Measurements from ENCODE around the gene FOXF1.

Gene FOXF1

DNA sequence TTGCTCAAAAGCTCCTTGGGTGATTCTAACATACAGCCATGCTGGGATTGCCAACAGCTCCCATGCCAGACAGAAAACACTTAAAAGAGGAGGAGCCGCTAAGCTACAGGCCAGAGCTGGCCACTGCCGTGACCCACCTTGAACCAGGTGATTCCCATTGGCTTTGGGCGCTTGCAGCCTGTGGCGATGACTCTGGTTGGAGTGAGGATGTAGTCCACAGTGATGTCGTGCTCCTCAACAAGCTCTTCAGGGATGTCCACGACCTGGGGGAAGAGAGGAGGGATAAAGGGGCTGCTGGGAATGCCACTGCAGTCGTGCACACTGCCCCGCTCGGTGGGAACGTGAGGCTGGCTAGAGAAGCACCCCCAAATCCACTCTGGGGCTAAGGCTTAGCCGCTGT lies 31.2 kb downstream of the FOXF1 start:
- H3K27ac ChIP-seq = no peak overlapping the region
- TF ChIP-seq ZFX (IDR thresholded peaks at IDR 0.05; ENCODE audit: borderline replicate concordance) = no peak
- TF ChIP-seq, protein P1, sequence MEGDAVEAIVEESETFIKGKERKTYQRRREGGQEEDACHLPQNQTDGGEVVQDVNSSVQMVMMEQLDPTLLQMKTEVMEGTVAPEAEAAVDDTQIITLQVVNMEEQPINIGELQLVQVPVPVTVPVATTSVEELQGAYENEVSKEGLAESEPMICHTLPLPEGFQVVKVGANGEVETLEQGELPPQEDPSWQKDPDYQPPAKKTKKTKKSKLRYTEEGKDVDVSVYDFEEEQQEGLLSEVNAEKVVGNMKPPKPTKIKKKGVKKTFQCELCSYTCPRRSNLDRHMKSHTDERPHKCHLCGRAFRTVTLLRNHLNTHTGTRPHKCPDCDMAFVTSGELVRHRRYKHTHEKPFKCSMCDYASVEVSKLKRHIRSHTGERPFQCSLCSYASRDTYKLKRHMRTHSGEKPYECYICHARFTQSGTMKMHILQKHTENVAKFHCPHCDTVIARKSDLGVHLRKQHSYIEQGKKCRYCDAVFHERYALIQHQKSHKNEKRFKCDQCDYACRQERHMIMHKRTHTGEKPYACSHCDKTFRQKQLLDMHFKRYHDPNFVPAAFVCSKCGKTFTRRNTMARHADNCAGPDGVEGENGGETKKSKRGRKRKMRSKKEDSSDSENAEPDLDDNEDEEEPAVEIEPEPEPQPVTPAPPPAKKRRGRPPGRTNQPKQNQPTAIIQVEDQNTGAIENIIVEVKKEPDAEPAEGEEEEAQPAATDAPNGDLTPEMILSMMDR (IDR thresholded peaks at IDR 0.05) = no peak

DNA sequence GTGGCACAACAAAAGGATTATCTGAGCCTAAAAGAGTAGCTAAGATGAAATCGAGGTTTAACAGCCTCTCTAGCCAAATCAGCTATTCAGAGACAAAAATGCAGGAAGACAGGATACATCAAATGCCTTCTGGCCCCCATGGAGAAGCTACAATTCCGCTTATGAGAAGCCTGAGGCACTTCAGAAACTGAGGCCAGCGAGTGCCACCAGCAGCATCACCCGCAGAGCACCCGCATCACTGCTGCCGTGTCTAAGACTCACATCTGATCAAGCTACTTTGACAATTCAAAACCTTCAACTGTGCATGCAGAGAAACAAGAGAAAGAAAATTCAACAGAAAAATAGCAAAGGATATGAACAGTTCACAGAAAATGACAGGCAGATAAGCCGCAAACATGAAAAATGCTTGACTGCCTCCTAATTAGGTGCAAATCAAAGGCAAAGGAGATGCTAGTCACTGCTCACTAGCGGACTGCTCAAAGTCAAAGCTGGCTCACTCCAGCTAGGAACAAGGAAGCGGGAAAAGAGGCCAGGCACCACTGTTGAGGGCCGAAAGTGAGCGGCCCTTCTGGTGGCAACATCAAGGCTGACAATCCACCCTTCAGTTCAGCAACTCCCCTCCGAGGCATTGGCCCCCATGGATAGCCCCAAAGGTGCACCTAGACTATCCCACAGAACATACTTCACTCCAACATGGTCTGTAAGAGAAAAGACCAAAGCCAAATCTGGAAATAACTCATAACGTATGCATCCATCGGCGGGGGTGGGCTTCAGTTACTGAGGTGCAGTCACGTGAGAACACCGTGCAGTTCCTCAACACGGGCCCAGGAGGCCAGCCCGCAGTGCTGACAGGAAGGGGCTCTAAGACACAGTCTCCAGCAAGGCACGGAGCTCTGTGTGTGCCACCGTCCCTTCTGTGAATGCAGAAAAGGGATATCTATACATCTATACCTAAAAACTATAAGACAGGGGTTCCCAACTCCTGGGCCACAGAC lies 32.7 kb downstream of the FOXF1 start:
- no peak overlapping the region for H3K27ac ChIP-seq
- TF ChIP-seq ZFX (IDR thresholded peaks at IDR 0.05; ENCODE audit: borderline replicate concordance) = no peak
- TF ChIP-seq, protein P1 (IDR thresholded peaks at IDR 0.05) = no peak

DNA sequence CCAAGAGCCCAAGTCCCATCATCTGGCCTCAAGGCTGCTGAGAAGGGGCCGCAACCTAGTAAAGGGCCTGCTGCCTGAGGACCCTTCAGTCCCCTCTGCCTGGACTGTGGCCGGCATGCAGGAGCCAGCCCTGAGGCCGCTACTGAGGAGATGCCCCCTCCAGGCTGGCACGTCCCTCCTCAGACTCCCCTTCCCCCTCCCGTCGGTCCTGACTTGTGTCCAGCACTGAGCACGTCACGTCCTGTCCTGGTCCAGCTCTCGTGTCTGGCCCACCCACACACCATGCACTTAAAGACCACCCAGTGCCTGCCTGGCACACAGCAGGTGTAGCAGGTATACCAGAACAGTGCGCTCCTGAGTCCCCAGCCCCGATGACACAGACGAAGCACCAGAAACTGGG lies 35.2 kb downstream of the FOXF1 start:
- H3K27ac ChIP-seq = no peak overlapping the region
- no peak for TF ChIP-seq ZFX (IDR thresholded peaks at IDR 0.05; ENCODE audit: borderline replicate concordance)
- TF ChIP-seq, protein P1 (IDR thresholded peaks at IDR 0.05) = no peak

DNA sequence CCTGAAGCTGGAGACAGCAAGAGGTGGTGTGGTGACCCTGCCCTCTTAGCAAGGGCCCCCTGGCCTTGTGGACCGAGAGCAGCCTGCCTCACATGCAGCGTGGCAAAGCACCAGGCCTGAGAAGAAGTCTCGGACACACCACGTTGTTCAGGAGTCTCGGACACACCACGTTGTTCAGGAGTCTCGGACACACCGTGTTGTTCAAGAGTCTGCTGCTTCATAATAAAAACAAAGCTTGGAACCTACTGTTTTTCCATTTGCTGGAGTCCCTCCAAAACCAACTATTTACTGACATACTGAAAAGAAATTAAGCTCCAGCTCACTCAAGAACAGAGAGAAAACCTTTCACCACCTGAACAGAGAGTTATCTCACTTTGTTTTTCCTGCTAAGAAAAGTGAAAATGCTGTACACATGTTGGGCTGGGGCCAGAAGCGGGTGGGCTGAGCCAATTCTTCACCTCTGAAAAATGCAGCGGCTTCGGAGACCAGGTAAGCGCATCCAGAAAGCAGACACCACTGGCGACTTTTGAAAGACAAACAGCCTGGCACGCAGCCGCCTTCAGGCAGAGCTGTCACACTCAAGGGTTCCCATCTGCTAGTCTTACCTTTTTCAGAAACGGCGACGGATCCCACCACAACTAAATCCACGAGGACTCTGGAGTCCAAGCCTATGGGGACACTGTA lies 35.8 kb downstream of the FOXF1 start:
- no peak for TF ChIP-seq ZFX (IDR thresholded peaks at IDR 0.05; ENCODE audit: borderline replicate concordance)
- TF ChIP-seq, protein P1 (IDR thresholded peaks at IDR 0.05) = no peak

DNA sequence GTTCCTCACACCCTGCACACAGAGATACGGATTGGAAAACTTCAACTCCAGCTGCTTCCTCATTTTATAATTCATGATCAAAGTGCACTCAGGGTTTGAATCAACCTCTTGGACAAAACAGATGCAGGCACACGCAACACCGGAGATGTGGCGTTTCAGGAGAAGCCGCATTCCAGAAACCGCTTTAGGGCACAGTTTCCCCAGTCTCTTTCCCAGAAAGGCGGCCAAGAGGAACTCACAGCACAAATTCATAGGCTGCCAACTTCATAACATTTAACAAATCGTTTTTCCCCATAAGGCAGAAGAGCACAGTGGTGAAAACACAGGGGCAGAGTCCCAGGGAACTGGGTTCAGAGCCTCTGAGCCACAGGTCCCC lies 36.3 kb downstream of the FOXF1 start:
- TF ChIP-seq, protein P1 (IDR thresholded peaks at IDR 0.05) = no peak
- no peak for TF ChIP-seq ZFX (IDR thresholded peaks at IDR 0.05; ENCODE audit: borderline replicate concordance)
- no peak overlapping the region for H3K27ac ChIP-seq

More for the DNA sequence above, 35.8 kb downstream of the FOXF1 start:
- no peak overlapping the region for H3K27ac ChIP-seq

DNA sequence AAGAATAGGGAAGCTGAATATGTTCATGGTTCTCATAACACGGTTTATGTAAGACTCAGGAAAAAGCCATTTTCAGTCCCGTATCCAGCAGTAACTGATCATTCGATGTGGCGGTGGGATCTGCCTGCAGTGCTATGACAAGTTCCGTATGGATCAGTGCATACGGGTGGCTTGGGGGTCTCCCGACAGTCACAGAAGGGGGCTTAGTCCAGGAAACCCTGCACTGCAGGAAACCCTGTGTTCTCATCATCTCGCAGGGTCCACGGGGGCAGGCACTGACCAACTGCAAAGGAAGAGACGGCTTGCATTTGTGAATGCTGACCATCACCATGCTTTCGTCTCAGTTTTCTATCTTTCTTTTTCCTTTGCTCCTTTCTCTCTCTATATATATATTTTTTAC lies 37.0 kb downstream of the FOXF1 start:
- TF ChIP-seq, protein P1 (IDR thresholded peaks at IDR 0.05) = no peak
- no peak for TF ChIP-seq ZFX (IDR thresholded peaks at IDR 0.05; ENCODE audit: borderline replicate concordance)
- no peak overlapping the region for H3K27ac ChIP-seq

All from 22Rv1 (cell line).